Thoracic aorta (tissue), 2 donors: ENCODE measurements around the gene SCGB1C1. TPM values are rescaled to one million over a fixed set of nuclear protein-coding genes. Genes with fewer than 3 reads are reported as not detected.

Source experiments
- ATAC-seq: fragments of 150-250 bp; one replicate; pipeline ENCODE4 v1.8.0; 2017; ENCODE audit warnings: low read depth; ENCODE audit not compliant: insufficient number of reproducible peaks, low FRiP score
- DNase-seq: peaks from one replicate; pipeline ENCODE4 v3.0.0-alpha.2; 2020; ENCODE audit warnings: low spot score
- H3K27ac ChIP-seq, 2 donors: fragments of 200-600 bp; sonication (generic); 1 replicate in 1 of 2; 2 replicates in 1 of 2; pipeline ENCODE4 v1.5.1; 2016; ENCODE audit warnings: mild to moderate bottlenecking in 2 of 2, moderate library complexity in 2 of 2
- H3K27me3 ChIP-seq: fragments of 200-600 bp; sonication (generic); replicated peaks from 2 replicates; pipeline ENCODE4 v1.6.0; 2016; ENCODE audit warnings: mild to moderate bottlenecking; ENCODE audit not compliant: insufficient read depth
- H3K36me3 ChIP-seq: fragments of 200-600 bp; sonication (generic); one replicate; pipeline ENCODE4 v1.5.1; 2016
- H3K4me1 ChIP-seq, 2 donors: fragments of 200-600 bp; sonication (generic); 1 replicate in 1 of 2; 2 replicates in 1 of 2; pipeline versions ENCODE4 v1.5.1 to v1.6.0; 2016; ENCODE audit warnings: low read depth in 2 of 2, mild to moderate bottlenecking in 1 of 2; ENCODE audit not compliant: control insufficient read depth in 1 of 2
- H3K4me3 ChIP-seq: fragments of 200-600 bp; sonication (generic); 2 replicates; pipeline ENCODE4 v1.5.1; 2016; ENCODE audit warnings: mild to moderate bottlenecking
- H3K9me3 ChIP-seq: fragments of 200-600 bp; sonication (generic); 2 replicates; pipeline ENCODE4 v1.5.1; 2016
- CTCF ChIP-seq: fragments of 200-600 bp; sonication (generic); IDR thresholded peaks from one replicate; pipeline ENCODE4 v1.5.1; 2019; ENCODE audit warnings: antibody characterized with exemption
- total RNA-seq, 2 donors: library from RNA; depleted of rRNA; stranded (reverse); fragments of >200 nt; gene quantifications; one replicate each; pipeline versions ENCODE4 v1.1.0 to v1.2.3, GENCODE V29; 2016

Gene SCGB1C1
- total RNA-seq, 2 donors from 2014 or later: not detected

GRCh38 chr11:207863-208180 is 14.9 kb downstream of the SCGB1C1 start:
- H3K27ac ChIP-seq: peak overlapping the region; percentile 91 to 96
- DNase-seq (no peak), ATAC-seq (no peak)
- H3K9me3 ChIP-seq: no peaks in the 10 kb centered on the region
- H3K27me3 ChIP-seq: no peaks in the 10 kb centered on the region
- TF ChIP-seq CTCF: no peak
- H3K4me3 ChIP-seq: peak overlapping the region; percentile 98
- peaks cover 30 to 62% of the 10 kb centered on the region in 2 donors for H3K4me1 ChIP-seq
- H3K36me3 ChIP-seq: peaks cover 39% of the 10 kb centered on the region

- H3K27ac ChIP-seq: peak overlapping the region; percentile 91 to 96
- H3K4me1 ChIP-seq: peaks cover 30 to 61% of the 10 kb centered on the region in 2 donors
- H3K27me3 ChIP-seq: no peaks in the 10 kb centered on the region
- no peaks in the 10 kb centered on the region for H3K9me3 ChIP-seq
- peak overlapping the region; percentile 98 for H3K4me3 ChIP-seq
- DNase-seq: no peak
- peak; percentile 48 for ATAC-seq
- peaks cover 44% of the 10 kb centered on the region for H3K36me3 ChIP-seq
- no peak for TF ChIP-seq CTCF
Measured at GRCh38 chr11:208181-208916, 15.5 kb downstream of the SCGB1C1 start.

GRCh38 chr11:208917-209260 is 16.0 kb downstream of the SCGB1C1 start:
- Histone ChIP-seq H3K9me3 (no peaks in the 10 kb centered on the region), H3K27ac (peak overlapping the region; percentile 91 to 96), H3K4me1 (peaks cover 30 to 55% of the 10 kb centered on the region in 2 donors), H3K27me3 (no peaks in the 10 kb centered on the region), H3K4me3 (peak overlapping the region; percentile 98), H3K36me3 (peaks cover 47% of the 10 kb centered on the region)
- no peak for TF ChIP-seq CTCF
- DNase-seq (no peak), ATAC-seq (no peak)

GRCh38 chr11:209275-210121 is 16.6 kb downstream of the SCGB1C1 start:
- Histone ChIP-seq H3K27me3 (no peaks in the 10 kb centered on the region), H3K9me3 (no peaks in the 10 kb centered on the region), H3K36me3 (peaks cover 51% of the 10 kb centered on the region), H3K4me3 (peak overlapping the region; percentile 98), H3K4me1 (peaks cover 30 to 50% of the 10 kb centered on the region in 2 donors), H3K27ac (peak overlapping the region; percentile 91 to 96)
- ATAC-seq: no peak
- DNase-seq: no peak
- no peak for TF ChIP-seq CTCF

GRCh38 chr11:210122-210802 is 17.4 kb downstream of the SCGB1C1 start:
- Histone ChIP-seq H3K27ac (peak overlapping the region; percentile 8 to 91), H3K9me3 (no peaks in the 10 kb centered on the region), H3K4me3 (peak overlapping the region; percentile 98), H3K36me3 (peaks cover 51% of the 10 kb centered on the region), H3K27me3 (no peaks in the 10 kb centered on the region), H3K4me1 (peaks cover 29 to 42% of the 10 kb centered on the region in 2 donors)
- DNase-seq: no peak
- no peak for TF ChIP-seq CTCF
- ATAC-seq: no peak
